Measurements from ENCODE around the gene ADAMTS9. TPM values are rescaled to one million over a fixed set of nuclear protein-coding genes. Genes with fewer than 3 reads are reported as not detected.

The ADAMTS9 gene
- total and polyA plus RNA-seq, 7 donors: 1.2 to 61.6 (median 16.1) TPM

DNA sequence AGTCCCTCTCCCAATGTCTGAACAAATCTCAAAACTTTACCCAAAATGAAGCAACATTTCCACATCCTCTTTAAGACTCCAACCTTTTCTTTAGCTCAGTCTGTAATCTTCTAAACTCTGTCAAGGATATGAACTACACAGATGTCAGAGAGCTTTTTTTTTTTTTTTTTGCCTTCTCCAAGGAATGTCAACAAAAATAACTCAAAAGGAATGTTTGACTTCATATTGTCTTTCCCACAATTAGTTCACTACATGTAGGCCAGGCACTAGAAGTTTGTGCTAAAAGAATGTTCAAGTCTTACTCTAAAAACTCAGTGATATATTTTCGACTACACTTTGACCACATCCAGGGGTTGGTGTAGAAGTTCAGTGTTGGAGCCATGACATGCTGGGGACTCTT is 37.1 kb downstream of the ADAMTS9 start:
- Histone ChIP-seq H3K4me1 (peaks cover 0 to 34% (median 30%) of the 10 kb centered on the region in 4 donors), H3K9me3 (no peaks in the 10 kb centered on the region), H3K4me3 (no peak overlapping the region), H3K36me3 (peaks cover 0 to 31% (median 4%) of the 10 kb centered on the region in 4 donors), H3K27ac (peak overlapping the region; percentile 43 to 67 (median 50)), H3K27me3 (no peaks in the 10 kb centered on the region)
- intact Hi-C loops (cut with DNase I): no loop called here
- WGBS, 2 donors: 79 to 88% methylated on average over 1 of the region's 1 CpG
- no peak for DNase-seq
- TF ChIP-seq EP300 (IDR thresholded peaks at IDR 0.05) (no peak), POLR2A (IDR thresholded peaks at IDR 0.05) (no peak), POLR2AphosphoS5 (IDR thresholded peaks at IDR 0.05) (no peak), CTCF (IDR thresholded peaks at IDR 0.05) (no peak)

GRCh38 chr3:64650096-64650622 is 37.6 kb downstream of the ADAMTS9 start:
- Histone ChIP-seq H3K36me3 (peaks cover 0 to 26% (median 4%) of the 10 kb centered on the region in 4 donors), H3K9me3 (no peaks in the 10 kb centered on the region), H3K27ac (peak overlapping the region; percentile 34 to 67 (median 50)), H3K27me3 (no peaks in the 10 kb centered on the region), H3K4me3 (no peak overlapping the region), H3K4me1 (peaks cover 0 to 38% (median 36%) of the 10 kb centered on the region in 4 donors)
- DNase-seq: no peak
- intact Hi-C loops (cut with DNase I): no loop called here
- 28 to 59% methylated on average over 9 of the region's 9 CpGs for WGBS, 2 donors
- TF ChIP-seq EP300 (IDR thresholded peaks at IDR 0.05): no peak
- TF ChIP-seq POLR2A (IDR thresholded peaks at IDR 0.05): no peak
- TF ChIP-seq POLR2AphosphoS5 (IDR thresholded peaks at IDR 0.05): no peak
- no peak for TF ChIP-seq CTCF (IDR thresholded peaks at IDR 0.05)

GRCh38 chr3:64648927-64649906 is 38.6 kb downstream of the ADAMTS9 start:
- Histone ChIP-seq H3K27ac (peak overlapping the region in 3 of 4 donors; percentile 34 to 67 (median 57)), H3K36me3 (peaks cover 0 to 16% (median 4%) of the 10 kb centered on the region in 4 donors), H3K27me3 (no peaks in the 10 kb centered on the region), H3K9me3 (no peaks in the 10 kb centered on the region), H3K4me1 (peaks cover 0 to 41% (median 38%) of the 10 kb centered on the region in 4 donors), H3K4me3 (peak overlapping the region in 1 of 4 donors; percentile 4)
- 46 to 77% methylated on average over 11 of the region's 11 CpGs for whole genome bisulfite sequencing, 2 donors
- DNase-seq: no peak
- TF ChIP-seq POLR2A (IDR thresholded peaks at IDR 0.05) (no peak), POLR2AphosphoS5 (IDR thresholded peaks at IDR 0.05) (peak in 3 of 4 donors; percentile 10 to 56 (median 39))
- intact Hi-C loops (cut with DNase I): no loop called here

GRCh38 chr3:64647825-64648224 is 40.0 kb downstream of the ADAMTS9 start:
- Histone ChIP-seq H3K9me3 (no peaks in the 10 kb centered on the region), H3K36me3 (peaks cover 0 to 11% (median 4%) of the 10 kb centered on the region in 4 donors), H3K27me3 (no peaks in the 10 kb centered on the region), H3K4me1 (peaks cover 0 to 43% (median 40%) of the 10 kb centered on the region in 4 donors), H3K27ac (peak overlapping the region in 1 of 4 donors; percentile 57), H3K4me3 (no peak overlapping the region)
- 90 to 93% methylated on average over 7 of the region's 7 CpGs for WGBS, 2 donors
- DNase-seq: no peak
- intact Hi-C loops (cut with DNase I): no loop called here
- no peak for TF ChIP-seq POLR2AphosphoS5 (IDR thresholded peaks at IDR 0.05)
- no peak for TF ChIP-seq CTCF (IDR thresholded peaks at IDR 0.05)
- no peak for TF ChIP-seq EP300 (IDR thresholded peaks at IDR 0.05)
- TF ChIP-seq POLR2A (IDR thresholded peaks at IDR 0.05): no peak

DNA sequence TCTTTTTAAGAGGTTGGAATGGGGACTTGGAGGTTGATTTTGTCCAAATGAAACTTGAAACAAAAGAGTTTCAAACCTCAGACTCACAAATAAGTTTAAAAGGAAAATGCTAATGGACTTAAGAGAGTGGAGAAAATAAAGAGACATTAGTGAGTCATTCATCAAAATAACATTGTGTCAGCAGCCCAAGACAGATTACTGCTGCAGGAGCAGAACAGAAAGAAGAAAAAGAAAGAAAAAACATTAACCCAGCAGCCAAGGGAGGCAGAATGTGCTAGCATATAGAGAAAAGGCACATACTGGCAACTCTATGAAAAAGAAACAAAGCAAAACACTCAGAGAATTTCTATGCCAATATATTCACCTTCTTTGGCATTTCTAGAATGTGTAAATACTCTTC is 42.6 kb downstream of the ADAMTS9 start:
- H3K4me3 ChIP-seq: no peak overlapping the region
- intact Hi-C loops (cut with DNase I): no loop called here
- H3K27ac ChIP-seq: peak overlapping the region in 3 of 4 donors; percentile 31 to 65 (median 61)
- H3K27me3 ChIP-seq: no peaks in the 10 kb centered on the region
- H3K36me3 ChIP-seq: peaks cover 0 to 11% (median 4%) of the 10 kb centered on the region in 4 donors
- peaks cover 0 to 43% (median 33%) of the 10 kb centered on the region in 4 donors for H3K4me1 ChIP-seq
- H3K9me3 ChIP-seq: no peaks in the 10 kb centered on the region
- DNase-seq: no peak
- TF ChIP-seq EP300 (IDR thresholded peaks at IDR 0.05): no peak
- no peak for TF ChIP-seq POLR2AphosphoS5 (IDR thresholded peaks at IDR 0.05)

Data from sigmoid colon (tissue), 7 donors.